ENCODE data around the gene UGT1A3.

Gene UGT1A3

DNA sequence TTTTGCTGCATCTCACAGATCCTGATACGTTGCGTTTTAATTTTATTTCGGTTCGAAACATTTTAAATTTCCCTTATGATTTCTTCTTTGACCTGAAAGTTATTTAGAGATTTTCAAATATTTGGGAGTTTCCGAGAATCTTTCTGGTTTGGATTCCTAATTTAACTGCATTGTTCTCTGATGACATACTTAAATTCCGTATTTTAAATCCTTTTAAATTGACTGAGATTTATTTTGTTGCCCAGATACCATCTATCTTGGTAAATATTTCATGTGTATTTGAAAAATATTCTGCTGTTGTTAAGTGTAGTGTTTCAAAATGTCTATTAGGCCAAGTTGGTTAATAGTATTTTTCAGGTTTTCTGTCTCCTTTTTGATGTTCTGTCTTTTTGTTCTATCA is 87.0 kb downstream of the UGT1A3 start:
- DNase-seq (ENCODE audit: low read depth), result no peak
- TF ChIP-seq, protein P1, sequence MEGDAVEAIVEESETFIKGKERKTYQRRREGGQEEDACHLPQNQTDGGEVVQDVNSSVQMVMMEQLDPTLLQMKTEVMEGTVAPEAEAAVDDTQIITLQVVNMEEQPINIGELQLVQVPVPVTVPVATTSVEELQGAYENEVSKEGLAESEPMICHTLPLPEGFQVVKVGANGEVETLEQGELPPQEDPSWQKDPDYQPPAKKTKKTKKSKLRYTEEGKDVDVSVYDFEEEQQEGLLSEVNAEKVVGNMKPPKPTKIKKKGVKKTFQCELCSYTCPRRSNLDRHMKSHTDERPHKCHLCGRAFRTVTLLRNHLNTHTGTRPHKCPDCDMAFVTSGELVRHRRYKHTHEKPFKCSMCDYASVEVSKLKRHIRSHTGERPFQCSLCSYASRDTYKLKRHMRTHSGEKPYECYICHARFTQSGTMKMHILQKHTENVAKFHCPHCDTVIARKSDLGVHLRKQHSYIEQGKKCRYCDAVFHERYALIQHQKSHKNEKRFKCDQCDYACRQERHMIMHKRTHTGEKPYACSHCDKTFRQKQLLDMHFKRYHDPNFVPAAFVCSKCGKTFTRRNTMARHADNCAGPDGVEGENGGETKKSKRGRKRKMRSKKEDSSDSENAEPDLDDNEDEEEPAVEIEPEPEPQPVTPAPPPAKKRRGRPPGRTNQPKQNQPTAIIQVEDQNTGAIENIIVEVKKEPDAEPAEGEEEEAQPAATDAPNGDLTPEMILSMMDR (IDR thresholded peaks at IDR 0.05; ENCODE audit: insufficient read depth, low read depth, low read length, missing control alignments), result no peak
- H3K4me3 ChIP-seq (ENCODE audit: low read length), result no peak overlapping the region

DNA sequence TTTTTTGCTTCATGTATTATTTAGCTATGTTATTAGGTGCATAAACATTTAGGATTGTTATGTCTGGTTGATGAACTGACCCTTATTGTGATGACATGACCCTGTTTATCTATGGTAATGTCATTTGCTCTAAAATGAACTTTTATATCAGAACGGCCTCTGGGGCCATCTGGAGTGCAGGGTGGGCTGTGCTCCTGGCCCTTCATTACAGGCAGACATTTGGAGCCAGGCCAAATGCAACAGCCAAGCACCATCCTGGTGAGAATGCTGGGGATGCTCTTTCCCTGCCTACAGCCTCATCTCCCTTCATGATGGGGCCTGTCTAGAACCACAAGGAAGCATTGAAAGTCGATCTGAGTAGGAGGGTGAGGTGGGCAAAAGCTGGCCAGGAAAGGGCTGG is 87.5 kb downstream of the UGT1A3 start:
- no peak overlapping the region for H3K4me3 ChIP-seq (ENCODE audit: low read length)
- no peak for DNase-seq (ENCODE audit: low read depth)
- TF ChIP-seq, protein P1 (IDR thresholded peaks at IDR 0.05; ENCODE audit: insufficient read depth, low read depth, low read length, missing control alignments), result no peak

DNA sequence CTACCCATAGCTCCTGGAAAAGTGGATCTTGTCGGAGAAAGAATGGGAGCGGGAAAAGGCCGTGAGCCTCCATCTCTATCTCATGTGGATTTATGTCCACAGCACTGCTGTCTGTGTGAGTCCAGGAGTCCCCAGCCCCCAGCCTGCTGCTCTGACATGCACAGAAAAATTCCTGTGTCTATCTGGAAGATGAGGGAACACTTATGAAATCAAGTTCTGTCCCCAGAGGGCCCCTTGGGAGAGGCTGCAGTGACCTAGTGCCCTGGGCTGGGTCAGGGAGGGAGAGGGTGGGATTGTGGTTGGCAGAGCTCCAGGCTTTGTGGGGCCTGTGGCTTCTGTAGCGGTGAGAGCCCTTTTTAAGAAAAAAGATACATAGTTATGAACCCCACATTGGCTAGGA is 87.9 kb downstream of the UGT1A3 start:
- DNase-seq (ENCODE audit: low read depth), result no peak
- H3K4me3 ChIP-seq (ENCODE audit: low read length), result no peak overlapping the region
- TF ChIP-seq, protein P1 (IDR thresholded peaks at IDR 0.05; ENCODE audit: insufficient read depth, low read depth, low read length, missing control alignments), result no peak

DNA sequence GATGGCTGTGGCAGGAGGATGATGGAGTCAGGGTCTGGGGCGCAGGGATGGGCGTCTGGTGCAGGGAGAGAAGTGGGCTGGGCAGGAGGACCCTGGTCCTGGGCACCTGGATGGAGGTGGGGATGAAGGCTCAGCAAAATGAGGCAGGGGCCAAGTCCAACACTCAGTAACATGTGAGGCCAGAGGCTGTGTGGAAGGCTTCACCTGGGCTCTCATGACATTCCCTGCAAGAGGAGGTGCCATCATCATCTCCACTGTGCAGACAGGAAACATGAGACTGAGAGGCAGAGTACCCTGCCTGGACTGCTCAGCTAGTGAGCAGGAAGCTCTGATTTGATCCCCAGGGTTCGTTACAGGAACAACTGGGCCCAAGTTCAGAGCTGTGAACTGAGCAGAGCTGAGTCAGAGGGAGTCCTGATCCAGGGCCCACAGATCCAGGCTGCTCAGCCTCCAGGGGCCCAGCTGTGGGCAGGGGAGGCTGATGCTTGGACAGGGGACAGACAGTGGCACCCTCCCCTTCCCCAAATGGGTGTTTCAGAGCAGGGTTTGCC is 88.6 kb downstream of the UGT1A3 start:
- H3K4me3 ChIP-seq (ENCODE audit: low read length), result no peak overlapping the region
- TF ChIP-seq, protein P1 (IDR thresholded peaks at IDR 0.05; ENCODE audit: insufficient read depth, low read depth, low read length, missing control alignments), result no peak
- peak; percentile 4 for DNase-seq (ENCODE audit: low read depth)

DNA sequence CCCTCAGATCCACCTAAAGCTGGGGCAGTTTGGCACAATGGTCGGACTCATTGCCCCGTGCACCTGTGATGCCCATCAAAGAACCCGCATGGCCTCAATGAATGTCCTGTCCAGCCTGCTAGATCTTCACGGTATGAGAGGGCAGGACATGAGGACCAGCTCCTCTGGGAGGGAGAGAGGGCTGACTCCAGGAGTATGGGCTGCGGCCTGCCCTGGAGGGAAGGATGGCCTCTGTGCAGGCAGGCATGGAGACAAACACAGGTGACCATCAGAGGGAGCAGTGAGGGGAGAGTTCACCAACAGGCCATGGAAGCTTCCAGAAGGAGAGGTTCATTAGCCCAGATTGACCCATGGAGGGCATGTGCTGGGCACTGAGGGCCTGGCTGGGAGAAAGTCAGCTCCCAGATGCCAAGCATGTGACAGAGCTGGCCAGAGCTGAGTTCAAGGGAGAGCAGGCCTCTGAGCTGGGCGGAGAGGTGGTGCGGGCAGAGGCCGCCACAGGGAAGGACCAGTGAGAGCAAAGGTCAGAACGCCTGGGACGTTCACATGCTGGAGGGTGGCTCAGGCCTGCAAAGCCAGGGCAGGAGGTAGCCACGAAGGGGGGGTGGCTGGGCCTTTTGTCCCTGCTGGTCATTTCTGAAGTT is 89.3 kb downstream of the UGT1A3 start:
- no peak for DNase-seq (ENCODE audit: low read depth)

DNA sequence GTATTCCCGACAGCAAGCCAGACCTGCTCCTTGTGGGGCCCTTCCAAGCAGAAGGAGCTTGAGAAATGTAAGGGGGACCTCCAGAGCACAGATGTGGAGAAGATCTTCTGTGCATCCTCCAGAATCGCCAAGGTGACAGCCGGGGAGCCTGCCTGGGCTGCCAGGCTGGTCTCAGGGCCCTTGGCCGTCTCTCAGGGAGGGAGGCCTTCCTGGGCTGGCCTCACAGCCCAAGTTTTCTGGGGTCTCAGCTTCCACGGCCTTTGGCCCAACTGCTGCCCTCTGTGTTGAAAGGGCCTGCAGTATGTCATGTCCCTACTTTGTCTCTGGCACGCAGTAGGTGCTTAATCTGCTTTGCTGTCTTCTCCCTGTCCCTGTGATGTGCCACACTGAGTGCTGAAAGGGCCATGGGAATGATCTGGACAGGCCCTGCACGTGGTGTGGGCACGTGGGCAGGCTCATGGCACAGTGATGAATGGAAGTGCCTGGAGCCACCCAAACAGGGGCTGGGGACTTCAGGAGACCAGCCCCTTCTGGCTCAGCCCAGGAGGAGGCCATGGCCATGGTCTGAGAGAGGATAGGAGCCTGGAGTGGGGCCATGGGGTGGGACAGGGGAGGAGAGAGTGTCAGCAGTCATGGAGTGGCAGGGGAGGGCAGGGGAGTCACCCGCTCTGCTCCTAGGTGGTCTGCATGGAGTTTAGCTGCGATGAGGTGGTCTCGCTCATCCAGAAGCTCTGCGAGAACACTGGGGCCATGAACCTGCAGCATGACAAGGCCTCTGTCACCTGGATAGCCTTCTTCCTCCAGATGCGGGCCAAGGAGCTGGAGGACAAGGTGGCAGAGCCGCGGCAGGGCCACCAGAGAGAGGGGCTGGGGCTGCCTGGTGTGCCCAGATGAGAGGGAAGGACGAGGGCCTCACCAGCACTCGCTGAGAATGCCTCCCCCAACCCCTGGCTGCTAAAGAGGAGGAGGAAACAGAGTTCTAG is 90.1 kb downstream of the UGT1A3 start:
- DNase-seq (ENCODE audit: low read depth), result no peak
- H3K4me3 ChIP-seq (ENCODE audit: low read length), result no peak overlapping the region
- TF ChIP-seq, protein P1 (IDR thresholded peaks at IDR 0.05; ENCODE audit: insufficient read depth, low read depth, low read length, missing control alignments), result no peak

More for the DNA sequence above, 89.3 kb downstream of the UGT1A3 start:
- no peak overlapping the region for H3K4me3 ChIP-seq (ENCODE audit: low read length)
- TF ChIP-seq, protein P1 (IDR thresholded peaks at IDR 0.05; ENCODE audit: insufficient read depth, low read depth, low read length, missing control alignments), result no peak
